IMR-90 (cell line): ENCODE results near the gene SDHC. TPM values are rescaled to one million over a fixed set of nuclear protein-coding genes. Genes with fewer than 3 reads are reported as not detected.
"Not testable (repeated sequence)": the region's sequence is repeated elsewhere in the genome, so short reads cannot be mapped to it uniquely, and the experiment has no call there.

Source experiments
- ATAC-seq: fragments of 200-7000 bp; cut with Tn5 transposase; 2 replicates; pipeline ENCODE4 v1.9.1; 2020; ENCODE audit warnings: low read depth, mild to moderate bottlenecking, moderate library complexity
- BruUV-seq: library from RNA; stranded (reverse); fragments of 400-500 nt; replicated peaks from 2 replicates; lab custom pipeline; 2021; lab: Mats Ljungman, UMichigan
- CTCF ChIA-PET: fragments of 300-600 bp; formaldehyde crosslinking; extraction: SDS; loops from one replicate; lab custom pipeline; 2021; ENCODE audit warnings: antibody characterized with exemption; lab: Yijun Ruan, JAX
- POLR2A ChIA-PET: fragments of 300-600 bp; sonication (Branson Sonifier 250); formaldehyde crosslinking; loops from one replicate; lab custom pipeline; 2022; ENCODE audit warnings: antibody characterized with exemption; ENCODE audit not compliant: unreplicated experiment; lab: Charles Lee
- DNase-seq: peaks from one replicate; pipeline ENCODE4 v3.0.0; 2013
- H2AFZ ChIP-seq: replicated peaks from 2 replicates; pipeline ENCODE3; 2013; ENCODE audit warnings: low read length, mild to moderate bottlenecking; ENCODE audit not compliant: poor library complexity
- H2AK5ac ChIP-seq: 2 replicates; pipeline ENCODE4 v1.6.1; 2013; ENCODE audit warnings: low read depth, low read length, inconsistent platforms
- H2AK9ac ChIP-seq: replicated peaks from 2 replicates; pipeline ENCODE3; 2013; ENCODE audit warnings: mild to moderate bottlenecking, low read depth, low read length, moderate library complexity; ENCODE audit not compliant: poor library complexity
- H2BK120ac ChIP-seq: 2 replicates; pipeline ENCODE4 v1.6.1; 2013; ENCODE audit warnings: low read depth, low read length, inconsistent platforms
- H2BK15ac ChIP-seq: 3 replicates; pipeline ENCODE4 v1.6.1; 2013; ENCODE audit warnings: low read depth, low read length, inconsistent platforms
- H2BK20ac ChIP-seq: 2 replicates; pipeline ENCODE4 v1.6.1; 2013; ENCODE audit warnings: low read depth, mild to moderate bottlenecking, inconsistent platforms, low read length, moderate library complexity
- H2BK5ac ChIP-seq: 2 replicates; pipeline ENCODE4 v1.6.1; 2013; ENCODE audit warnings: mild to moderate bottlenecking, low read depth, low read length, inconsistent platforms; ENCODE audit not compliant: poor library complexity, severe bottlenecking
- H3K14ac ChIP-seq: replicated peaks from 2 replicates; pipeline ENCODE4 v1.6.1; 2013; ENCODE audit warnings: low read depth, low read length, inconsistent platforms
- H3K18ac ChIP-seq: 2 replicates; pipeline ENCODE4 v1.6.1; 2013; ENCODE audit warnings: low read depth, low read length, control low read depth
- H3K23ac ChIP-seq: 2 replicates; pipeline ENCODE4 v1.6.1; 2013; ENCODE audit warnings: low read depth, low read length, inconsistent platforms
- H3K27ac ChIP-seq: 2 replicates; pipeline ENCODE4 v1.5.1; 2013; ENCODE audit warnings: mild to moderate bottlenecking, control low read depth, low read length; ENCODE audit not compliant: insufficient read depth
- H3K27me3 ChIP-seq: 2 replicates; pipeline ENCODE4 v1.6.1; 2013; ENCODE audit warnings: low read length; ENCODE audit not compliant: control insufficient read depth, insufficient read depth
- H3K36me3 ChIP-seq: 2 replicates; pipeline ENCODE4 v1.6.1; 2013; ENCODE audit warnings: low read length, mixed read lengths; ENCODE audit not compliant: control insufficient read depth, insufficient read depth
- H3K4ac ChIP-seq: 2 replicates; pipeline ENCODE4 v1.6.1; 2013; ENCODE audit warnings: low read depth, low read length, inconsistent platforms
- H3K4me1 ChIP-seq: 2 replicates; pipeline ENCODE4 v1.6.1; 2013; ENCODE audit warnings: low read length, mixed read lengths; ENCODE audit not compliant: control insufficient read depth, insufficient read depth
- H3K4me2 ChIP-seq: 2 replicates; pipeline ENCODE4 v1.6.1; 2013; ENCODE audit warnings: low read depth, mild to moderate bottlenecking, control low read depth, low read length, moderate library complexity
- H3K4me3 ChIP-seq: 2 replicates; pipeline ENCODE4 v1.5.1; 2013; ENCODE audit warnings: low read depth, mild to moderate bottlenecking, control low read depth, low read length, moderate library complexity; ENCODE audit not compliant: insufficient read depth
- H3K56ac ChIP-seq: 2 replicates; pipeline ENCODE4 v1.6.1; 2013; ENCODE audit warnings: low read length, inconsistent platforms; ENCODE audit not compliant: insufficient read depth; ENCODE audit errors: extremely low read depth
- H3K79me1 ChIP-seq, 2 experiments: 2 replicates each; pipeline ENCODE4 v1.6.1; 2013; ENCODE audit warnings: low read length in 2 of 2, inconsistent platforms in 1 of 2, low read depth in 1 of 2
- H3K9ac ChIP-seq: 2 replicates; pipeline ENCODE4 v1.6.1; 2013; ENCODE audit warnings: low read depth, low read length, control low read depth
- H3K9me1 ChIP-seq: 2 replicates; pipeline ENCODE4 v1.6.1; 2013; ENCODE audit warnings: low read length, inconsistent platforms; ENCODE audit not compliant: insufficient read depth
- H3K9me3 ChIP-seq: 2 replicates; pipeline ENCODE4 v1.6.1; 2013; ENCODE audit warnings: low read length; ENCODE audit not compliant: control insufficient read depth, insufficient read depth
- H4K20me1 ChIP-seq: 2 replicates; pipeline ENCODE4 v1.6.1; 2013; ENCODE audit warnings: low read length, inconsistent platforms; ENCODE audit not compliant: insufficient read depth
- H4K5ac ChIP-seq: 2 replicates; pipeline ENCODE4 v1.6.1; 2013; ENCODE audit warnings: mild to moderate bottlenecking, low read depth, low read length, control low read depth
- H4K8ac ChIP-seq, 2 experiments: 2 replicates each; pipeline ENCODE4 v1.6.1; 2013; ENCODE audit warnings: low read depth in 2 of 2, low read length in 2 of 2, control low read depth in 1 of 2, inconsistent platforms in 1 of 2
- H4K91ac ChIP-seq: 2 replicates; pipeline ENCODE4 v1.6.1; 2013; ENCODE audit warnings: low read depth, low read length, inconsistent platforms; ENCODE audit not compliant: insufficient read depth
- WGBS, 2 experiments: methylation state at CpG; one replicate each; pipeline versions ENCODE4 v1.1.5 to v1.1.7; 2013; ENCODE audit warnings: missing lambda C conversion rate in 2 of 2; ENCODE audit not compliant: insufficient read length in 1 of 2; ENCODE audit errors: extremely low coverage in 2 of 2; 5-methylcytosine and 5-hydroxymethylcytosine counted together
- dilution Hi-C: fragments of 300-500 bp; cut with HindIII; formaldehyde crosslinking; loops from one replicate; pipeline ENCODE4 v1.14.3; 2018; ENCODE audit warnings: low sequenced_read_pairs; ENCODE audit not compliant: unreplicated experiment
- in situ Hi-C: fragments of 300-500 bp; cut with MboI; formaldehyde crosslinking; loops from 3 replicates; pipeline ENCODE4 v1.14.3; 2019; ENCODE audit warnings: low sequenced_read_pairs, inconsistent platforms, mixed read lengths
- intact Hi-C: fragments of 100-400 bp; cut with micrococcal nuclease; formaldehyde crosslinking; loops from 2 replicates; pipeline ENCODE4 v1.10.0; 2022
- polyA plus RNA-seq, 3 experiments: library from polyadenylated mRNA; depleted of rRNA; stranded (reverse); fragments of >200 nt; gene quantifications; 2 replicates each; pipeline ENCODE4 v1.2.3, GENCODE V29; 2012; ENCODE audit warnings: low replicate concordance in 1 of 3
- total RNA-seq: library from RNA; depleted of rRNA; stranded (reverse); fragments of >200 nt; gene quantifications from 2 replicates; pipeline ENCODE4 v1.2.3, GENCODE V29; 2012

Gene SDHC
- total and polyA plus RNA-seq, 2 of the 4 experiments (the other 2 are of a cell fraction), result 158 to 235 TPM

- H2BK15ac ChIP-seq, H2BK20ac ChIP-seq, H3K23ac ChIP-seq, H4K8ac ChIP-seq, ATAC-seq, dilution Hi-C loops, H3K79me1 ChIP-seq, H2BK5ac ChIP-seq, H4K5ac ChIP-seq, POLR2A ChIA-PET, H2AK9ac ChIP-seq, H2AK5ac ChIP-seq, in situ Hi-C loops, H3K9me1 ChIP-seq, H3K9ac ChIP-seq, H3K4me3 ChIP-seq, BruUV-seq, H3K4ac ChIP-seq, H3K27ac ChIP-seq, H3K4me1 ChIP-seq, H3K27me3 ChIP-seq, H3K14ac ChIP-seq, H3K56ac ChIP-seq, H3K4me2 ChIP-seq, H4K20me1 ChIP-seq, H2AFZ ChIP-seq, H2BK120ac ChIP-seq, H3K18ac ChIP-seq, H3K36me3 ChIP-seq, H3K9me3 ChIP-seq, H4K91ac ChIP-seq, DNase-seq: not testable (repeated sequence)
- CTCF ChIA-PET, result interaction anchor here (0.6 kb wide), 1 partner anchor 187 kb away, joined by 5 read pairs; no protein-coding TSS in a partner anchor
- no CpG with 5 or more reads among the region's 7 CpGs for WGBS, 2 experiments
- intact Hi-C loops, result loop anchor here (5.0 kb wide), 1 partner anchor 349 kb away; no protein-coding TSS in a partner anchor
These were observed 77.0 kb downstream of the SDHC start for GRCh38 chr1:161391136-161391535.
